GM12878 (cell line): ENCODE measurements around the gene SPAG7. TPM values are rescaled to one million over a fixed set of nuclear protein-coding genes. Genes with fewer than 3 reads are reported as not detected.

Experiments used
- ATAC-seq: fragments of 200-7000 bp; cut with Tn5 transposase; 3 replicates; pipeline ENCODE4 v1.9.1; 2020; ENCODE audit warnings: mild to moderate bottlenecking, moderate library complexity
- BruUV-seq: library from RNA; stranded (reverse); fragments of 400-500 nt; replicated peaks from 2 replicates; lab custom pipeline; 2021; lab: Mats Ljungman, UMichigan
- CTCF ChIA-PET: fragments of 300-600 bp; sonication (Branson Sonifier 250); formaldehyde crosslinking; extraction: SDS; loops from one replicate; lab custom pipeline; 2021; ENCODE audit warnings: inconsistent platforms; lab: Yijun Ruan, JAX
- POLR2A ChIA-PET: fragments of 350-600 bp; formaldehyde crosslinking; extraction: SDS; loops from one replicate; lab custom pipeline; 2021; ENCODE audit warnings: inconsistent platforms; lab: Charles Lee
- RAD21 ChIA-PET: fragments of 300-600 bp; sonication (Branson Sonifier 250); formaldehyde crosslinking; loops from one replicate; lab custom pipeline; 2023; ENCODE audit warnings: antibody characterized with exemption; ENCODE audit not compliant: unreplicated experiment; lab: Charles Lee
- SMC1A ChIA-PET: fragments of 300-600 bp; sonication (Branson Sonifier 250); formaldehyde crosslinking; loops from one replicate; lab custom pipeline; 2023; ENCODE audit not compliant: unreplicated experiment, uncharacterized antibody; lab: Charles Lee
- DNase-seq: peaks from one replicate; pipeline ENCODE4 v3.0.0-alpha.2; 2011; ENCODE audit warnings: low read depth, low spot score
- FAIRE-seq: peaks from 3 replicates; lab custom pipeline; 2011; peaks lifted over from hg19 to GRCh38; lab: Jason Lieb, UNC
- H2AFZ ChIP-seq: 2 replicates; pipeline ENCODE4 v1.6.0; 2011; ENCODE audit warnings: low read depth, low read length, control low read depth; ENCODE audit not compliant: control insufficient read depth
- H3K27ac ChIP-seq: 2 replicates; pipeline ENCODE4 v1.5.1; 2011; ENCODE audit warnings: control low read depth; ENCODE audit not compliant: control insufficient read depth, insufficient read depth
- H3K27me3 ChIP-seq, 2 experiments: replicated peaks in 1 of 2; 2 replicates each; pipeline versions ENCODE4 v1.6.0 to v1.6.1; 2011; ENCODE audit warnings: low read length in 1 of 2; ENCODE audit not compliant: control insufficient read depth in 2 of 2, insufficient read depth in 2 of 2
- H3K36me3 ChIP-seq, 2 experiments: 2 replicates each; pipeline ENCODE4 v1.5.1; 2011; ENCODE audit warnings: low read length in 1 of 2; ENCODE audit not compliant: control insufficient read depth in 2 of 2, insufficient read depth in 2 of 2
- H3K4me1 ChIP-seq: 2 replicates; pipeline ENCODE4 v1.6.1; 2011; ENCODE audit warnings: mild to moderate bottlenecking, low read length, moderate library complexity, mixed read lengths; ENCODE audit not compliant: control insufficient read depth, insufficient read depth
- H3K4me2 ChIP-seq: 2 replicates; pipeline ENCODE4 v1.6.0; 2011; ENCODE audit warnings: control low read depth; ENCODE audit not compliant: control insufficient read depth, insufficient read depth
- H3K4me3 ChIP-seq: fragments of 200-600 bp; sonication (generic); 2 replicates; pipeline ENCODE4 v1.5.1; 2016
- H3K79me2 ChIP-seq: 2 replicates; pipeline ENCODE4 v1.6.0; 2011; ENCODE audit warnings: low read length; ENCODE audit not compliant: control insufficient read depth, insufficient read depth
- H3K9ac ChIP-seq: 2 replicates; pipeline ENCODE4 v1.8.0; 2011; ENCODE audit warnings: low read length, control low read depth, mixed read lengths; ENCODE audit not compliant: control insufficient read depth, insufficient read depth
- H3K9me3 ChIP-seq: replicated peaks from 3 replicates; pipeline ENCODE4 v1.5.1; 2011; ENCODE audit warnings: mild to moderate bottlenecking, low read length; ENCODE audit not compliant: control insufficient read depth, insufficient read depth
- H4K20me1 ChIP-seq: 2 replicates; pipeline ENCODE4 v1.6.0; 2011; ENCODE audit not compliant: control insufficient read depth, insufficient read depth
- BACH1 ChIP-seq: fragments of 450-650 bp; IDR thresholded peaks from 2 replicates; pipeline ENCODE4 v1.6.1; 2017; ENCODE audit warnings: mild to moderate bottlenecking, borderline replicate concordance
- BHLHE40 ChIP-seq, 2 experiments: fragments of 450-650 bp in 1 of 2; IDR thresholded peaks; 2 replicates each; pipeline ENCODE4 v1.6.1; 2011 to 2017; ENCODE audit warnings: low read depth in 2 of 2, borderline replicate concordance in 1 of 2, improper control_type of control experiment in 1 of 2, low read length in 1 of 2, mild to moderate bottlenecking in 1 of 2
- CHD2 ChIP-seq: IDR thresholded peaks from 2 replicates; pipeline ENCODE4 v1.6.1; 2011; ENCODE audit warnings: low read depth, low read length, improper control_type of control experiment, borderline replicate concordance
- EGR1 ChIP-seq, 2 experiments: IDR thresholded peaks; 1 replicate in 1 of 2; 2 replicates in 1 of 2; pipeline ENCODE4 v1.6.1; 2011 to 2012; ENCODE audit warnings: low read depth in 2 of 2, low read length in 2 of 2, borderline replicate concordance in 1 of 2, mild to moderate bottlenecking in 1 of 2, moderate library complexity in 1 of 2
- HCFC1 ChIP-seq: fragments of 150-350 bp; IDR thresholded peaks from 2 replicates; pipeline ENCODE4 v1.6.1; 2014; ENCODE audit warnings: low read length
- KLF5 ChIP-seq: fragments of 450-650 bp; IDR thresholded peaks from 2 replicates; pipeline ENCODE4 v1.6.1; 2014; ENCODE audit warnings: mild to moderate bottlenecking; ENCODE audit not compliant: partially characterized antibody
- MEF2A ChIP-seq: IDR thresholded peaks from 2 replicates; pipeline ENCODE4 v1.6.1; 2011; ENCODE audit warnings: low read depth, mild to moderate bottlenecking, low read length, moderate library complexity; ENCODE audit not compliant: insufficient read depth
- MYC ChIP-seq: IDR thresholded peaks from 2 replicates; pipeline ENCODE4 v1.6.1; 2011; ENCODE audit warnings: mild to moderate bottlenecking, low read length, moderate library complexity, inconsistent platforms; ENCODE audit not compliant: insufficient read depth, insufficient replicate concordance, insufficient read length, severe bottlenecking
- NR2F1 ChIP-seq: fragments of 450-650 bp; conservative IDR thresholded peaks from 2 replicates; pipeline ENCODE4 v1.6.1; 2017; ENCODE audit warnings: mild to moderate bottlenecking
- POLR2A ChIP-seq: IDR thresholded peaks from 2 replicates; pipeline ENCODE4 v1.6.1; 2011; ENCODE audit warnings: low read depth, mild to moderate bottlenecking, low read length
- POLR2AphosphoS2 ChIP-seq: IDR thresholded peaks from 2 replicates; pipeline ENCODE4 v1.6.1; 2011; ENCODE audit warnings: low read depth, mild to moderate bottlenecking, low read length, improper control_type of control experiment, moderate library complexity
- POLR2AphosphoS5 ChIP-seq: IDR thresholded peaks from 2 replicates; pipeline ENCODE4 v1.6.1; 2011; ENCODE audit warnings: mild to moderate bottlenecking, low read length, inconsistent platforms
- POU2F2 ChIP-seq: IDR thresholded peaks from 3 replicates; pipeline ENCODE4 v1.6.1; 2011; ENCODE audit warnings: low read depth, mild to moderate bottlenecking, low read length, borderline replicate concordance
- SMAD1 ChIP-seq: fragments of 450-650 bp; IDR thresholded peaks from 2 replicates; pipeline ENCODE4 v1.6.1; 2018; ENCODE audit warnings: mild to moderate bottlenecking, low read depth; ENCODE audit not compliant: partially characterized antibody
- SMAD5 ChIP-seq: IDR thresholded peaks from 2 replicates; pipeline ENCODE4 v1.6.1; 2016; ENCODE audit warnings: antibody characterized with exemption, low read depth
- SRF ChIP-seq, 2 experiments: IDR thresholded peaks; 2 replicates each; pipeline ENCODE4 v1.6.1; 2011; ENCODE audit warnings: low read depth in 2 of 2, low read length in 2 of 2, mild to moderate bottlenecking in 1 of 2, moderate library complexity in 1 of 2
- TBL1XR1 ChIP-seq: IDR thresholded peaks from 2 replicates; pipeline ENCODE4 v1.6.1; 2012; ENCODE audit warnings: low read depth, low read length, improper control_type of control experiment
- ZNF207 ChIP-seq: fragments of 450-650 bp; IDR thresholded peaks from 2 replicates; pipeline ENCODE4 v1.6.1; 2014; ENCODE audit warnings: antibody characterized with exemption, mild to moderate bottlenecking, borderline replicate concordance
- WGBS: methylation state at CpG from one replicate; pipeline ENCODE4 v1.1.6; 2016; ENCODE audit warnings: low lambda C conversion rate; ENCODE audit not compliant: insufficient replicate concordance, insufficient coverage; ENCODE audit errors: missing lambda C conversion rate; 5-methylcytosine and 5-hydroxymethylcytosine counted together
- in situ Hi-C: fragments of 300-500 bp; cut with MboI; formaldehyde crosslinking; loops from 9 replicates; pipeline ENCODE4 v1.14.3; 2018; ENCODE audit warnings: mixed read lengths
- intact Hi-C: fragments of 100-400 bp; cut with micrococcal nuclease; formaldehyde crosslinking; loops from one replicate; pipeline ENCODE4 v1.14.2; 2022; ENCODE audit not compliant: unreplicated experiment
- polyA plus RNA-seq, 11 experiments: library from polyadenylated mRNA; depleted of rRNA in 4 of 11; unstranded in 6 of 11; stranded (reverse) in 5 of 11; fragments of >200 nt; fragmentation: Nextera tagmentation in 4 of 11; fragmentation: Illumina TruSeq in 1 of 11; extraction: Ambion mirVana in 4 of 11; extraction: Trizol in 1 of 11; gene quantifications; 1 replicate in 1 of 11; 2 replicates in 10 of 11; pipeline versions ENCODE4 v1.2.1 to v1.2.3, GENCODE V29; 2011 to 2016; ENCODE audit warnings: inconsistent platforms in 2 of 11, missing spikeins in 2 of 11, low read depth in 1 of 11
- total RNA-seq, 4 experiments: library from RNA; depleted of rRNA in 3 of 4; stranded (reverse); fragments of >200 nt in 3 of 4; fragmentation: Illumina TruSeq in 1 of 4; extraction: Trizol in 1 of 4; gene quantifications; 2 replicates each; pipeline versions ENCODE4 v1.2.1 to v1.2.3, GENCODE V29; 2013 to 2021
- TF ChIP-seq, protein P1 (sequence below): fragments of 450-650 bp; IDR thresholded peaks from 2 replicates; pipeline ENCODE4 v1.6.1; 2017; ENCODE audit warnings: mild to moderate bottlenecking, low read depth, inconsistent platforms; ENCODE audit not compliant: poor library complexity, severe bottlenecking
- TF ChIP-seq, protein P2 (sequence below): IDR thresholded peaks from 2 replicates; pipeline ENCODE4 v1.6.1; 2011; ENCODE audit warnings: mild to moderate bottlenecking, low read depth, low read length, moderate library complexity; ENCODE audit not compliant: insufficient replicate concordance

The SPAG7 gene
- total and polyA plus RNA-seq, 10 of the 15 experiments (the other 5 are each of a cell fraction or from before 2014, with no cell fraction given): 7.9 to 146 (median 88.7) TPM

DNA sequence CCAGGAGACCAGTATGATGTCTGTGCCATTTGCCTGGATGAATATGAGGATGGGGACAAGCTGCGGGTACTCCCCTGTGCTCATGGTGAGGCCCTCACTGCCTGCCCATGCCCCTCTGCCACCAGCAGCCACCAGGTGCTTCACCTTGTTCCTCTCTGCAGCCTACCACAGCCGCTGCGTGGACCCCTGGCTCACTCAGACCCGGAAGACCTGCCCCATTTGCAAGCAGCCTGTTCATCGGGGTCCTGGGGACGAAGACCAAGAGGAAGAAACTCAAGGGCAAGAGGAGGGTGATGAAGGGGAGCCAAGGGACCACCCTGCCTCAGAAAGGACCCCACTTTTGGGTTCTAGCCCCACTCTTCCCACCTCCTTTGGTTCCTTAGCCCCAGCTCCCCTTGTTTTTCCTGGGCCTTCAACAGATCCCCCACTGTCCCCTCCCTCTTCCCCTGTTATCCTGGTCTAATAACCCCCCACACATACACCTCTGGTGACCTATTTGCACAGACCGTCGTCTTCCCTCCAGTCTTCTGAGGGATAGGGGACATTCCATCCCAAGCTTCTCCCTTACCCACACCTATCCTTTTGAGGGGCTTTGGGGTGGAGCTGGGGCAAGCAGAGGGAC lies 23.0 kb downstream of the SPAG7 start:
- Histone ChIP-seq H3K9ac (peak overlapping the region; percentile 100), H3K4me2 (peak overlapping the region; percentile 55), H3K27ac (peak overlapping the region; percentile 100), H3K27me3 (no peaks in the 10 kb centered on the region), H4K20me1 (peaks cover 5% of the 10 kb centered on the region), H2AFZ (no peak overlapping the region), H3K9me3 (no peaks in the 10 kb centered on the region), H3K36me3 (peaks cover 20 to 22% of the 10 kb centered on the region in 2 experiments), H3K4me1 (peaks cover 36% of the 10 kb centered on the region), H3K79me2 (peaks cover 82% of the 10 kb centered on the region), H3K4me3 (peak overlapping the region; percentile 96)
- intact Hi-C loops (loop anchor here (5.0 kb wide), 1 partner anchor 293 kb away; no protein-coding TSS in a partner anchor), in situ Hi-C loops (no loop called here)
- no peak for FAIRE-seq
- peak; percentile 0 for ATAC-seq
- SMC1A ChIA-PET: interaction anchor here (1.4 to 7.1 kb wide), 2 partner anchors 22 to 36 kb away, joined by 6 to 50 read pairs; partner anchors contain the start of gene SPAG7
- BruUV-seq: TSS peak; percentile 44
- WGBS: 2% methylated on average over 8 of the region's 8 CpGs
- RAD21 ChIA-PET: interaction anchor here (9.8 kb wide), 1 partner anchor 21 kb away, joined by 73 read pairs; the partner anchor contains the start of gene SPAG7
- CTCF ChIA-PET: interaction anchor here (0.6 kb wide), 1 partner anchor 22 kb away, joined by 3 read pairs; the partner anchor contains the start of gene SPAG7
- DNase-seq: no peak
- POLR2A ChIA-PET: interaction anchor here (17.5 kb wide), 1 partner anchor 21 kb away, joined by 272 read pairs; the partner anchor contains the start of gene SPAG7
- TF ChIP-seq SMAD1 (peak; percentile 28), NR2F1 (no peak; the same call in 1 of the 2 replicates), BACH1 (peak; percentile 32; the same call in 1 of the 2 replicates), POLR2A (peak; percentile 91), HCFC1 (no peak), POLR2AphosphoS2 (peak; percentile 23; the same call in 1 of the 2 replicates), SRF (IDR thresholded peaks at IDR 0.05; ENCODE audit: low read depth in 2 of 2, low read length in 2 of 2) (peak in 1 of 2 experiments; percentile 8; a peak in 1 of 4 replicates), BHLHE40 (IDR thresholded peaks at IDR 0.05; ENCODE audit: borderline replicate concordance in 1 of 2, low read depth in 2 of 2, low read length in 1 of 2) (no peak), MEF2A (0 out of 2 replicates have a peak, but pooled peaks have one; percentile 7), ZNF207 (peak; percentile 67; the same call in 1 of the 2 replicates), CHD2 (0 out of 2 replicates have a peak, but pooled peaks have one; percentile 45), POLR2AphosphoS5 (peak; percentile 77), MYC (no peak), POU2F2 (peak; percentile 88), EGR1 (IDR thresholded peaks at IDR 0.05; ENCODE audit: borderline replicate concordance in 1 of 2, low read depth in 2 of 2, low read length in 2 of 2) (0 out of 3 replicates have a peak, but pooled peaks of 1 of the 2 experiments have one; percentile 40), KLF5 (peak; percentile 40), TBL1XR1 (peak; percentile 30; the same call in 1 of the 2 replicates), SMAD5 (0 out of 2 replicates have a peak, but pooled peaks have one; percentile 31)
- TF ChIP-seq, protein P1, sequence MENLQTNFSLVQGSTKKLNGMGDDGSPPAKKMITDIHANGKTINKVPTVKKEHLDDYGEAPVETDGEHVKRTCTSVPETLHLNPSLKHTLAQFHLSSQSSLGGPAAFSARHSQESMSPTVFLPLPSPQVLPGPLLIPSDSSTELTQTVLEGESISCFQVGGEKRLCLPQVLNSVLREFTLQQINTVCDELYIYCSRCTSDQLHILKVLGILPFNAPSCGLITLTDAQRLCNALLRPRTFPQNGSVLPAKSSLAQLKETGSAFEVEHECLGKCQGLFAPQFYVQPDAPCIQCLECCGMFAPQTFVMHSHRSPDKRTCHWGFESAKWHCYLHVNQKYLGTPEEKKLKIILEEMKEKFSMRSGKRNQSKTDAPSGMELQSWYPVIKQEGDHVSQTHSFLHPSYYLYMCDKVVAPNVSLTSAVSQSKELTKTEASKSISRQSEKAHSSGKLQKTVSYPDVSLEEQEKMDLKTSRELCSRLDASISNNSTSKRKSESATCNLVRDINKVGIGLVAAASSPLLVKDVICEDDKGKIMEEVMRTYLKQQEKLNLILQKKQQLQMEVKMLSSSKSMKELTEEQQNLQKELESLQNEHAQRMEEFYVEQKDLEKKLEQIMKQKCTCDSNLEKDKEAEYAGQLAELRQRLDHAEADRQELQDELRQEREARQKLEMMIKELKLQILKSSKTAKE: no peak
- TF ChIP-seq, protein P2, sequence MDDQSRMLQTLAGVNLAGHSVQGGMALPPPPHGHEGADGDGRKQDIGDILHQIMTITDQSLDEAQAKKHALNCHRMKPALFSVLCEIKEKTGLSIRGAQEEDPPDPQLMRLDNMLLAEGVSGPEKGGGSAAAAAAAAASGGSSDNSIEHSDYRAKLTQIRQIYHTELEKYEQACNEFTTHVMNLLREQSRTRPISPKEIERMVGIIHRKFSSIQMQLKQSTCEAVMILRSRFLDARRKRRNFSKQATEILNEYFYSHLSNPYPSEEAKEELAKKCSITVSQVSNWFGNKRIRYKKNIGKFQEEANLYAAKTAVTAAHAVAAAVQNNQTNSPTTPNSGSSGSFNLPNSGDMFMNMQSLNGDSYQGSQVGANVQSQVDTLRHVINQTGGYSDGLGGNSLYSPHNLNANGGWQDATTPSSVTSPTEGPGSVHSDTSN: peak; percentile 47
